PC-3 (cell line): ENCODE measurements around the gene PRKCE.

Source experiments
- CTCF ChIP-seq: fragments of 300-600 bp; sonication (generic); conservative IDR thresholded peaks from 2 replicates; pipeline ENCODE4 v1.5.1; 2017; ENCODE audit warnings: antibody characterized with exemption, low read depth, mild to moderate bottlenecking, low read length
- EZH2 ChIP-seq: fragments of 300-600 bp; sonication (generic); IDR thresholded peaks from one replicate; pipeline ENCODE4 v1.6.1; 2017; ENCODE audit warnings: antibody characterized with exemption, mild to moderate bottlenecking, low read length; ENCODE audit not compliant: unreplicated experiment
- EZH2phosphoT487 ChIP-seq: fragments of 300-600 bp; sonication (generic); IDR thresholded peaks from 2 replicates; pipeline ENCODE4 v1.6.1; 2018; ENCODE audit warnings: mild to moderate bottlenecking, antibody characterized with exemption, low read length, borderline replicate concordance

- TF ChIP-seq CTCF (no peak), EZH2phosphoT487 (no peak), EZH2 (no peak)
These were observed 8.4 kb upstream of the PRKCE start for GRCh38 chr2:45643095-45643494.
